ENCODE results near the gene AUTS2.

AUTS2 gene

DNA sequence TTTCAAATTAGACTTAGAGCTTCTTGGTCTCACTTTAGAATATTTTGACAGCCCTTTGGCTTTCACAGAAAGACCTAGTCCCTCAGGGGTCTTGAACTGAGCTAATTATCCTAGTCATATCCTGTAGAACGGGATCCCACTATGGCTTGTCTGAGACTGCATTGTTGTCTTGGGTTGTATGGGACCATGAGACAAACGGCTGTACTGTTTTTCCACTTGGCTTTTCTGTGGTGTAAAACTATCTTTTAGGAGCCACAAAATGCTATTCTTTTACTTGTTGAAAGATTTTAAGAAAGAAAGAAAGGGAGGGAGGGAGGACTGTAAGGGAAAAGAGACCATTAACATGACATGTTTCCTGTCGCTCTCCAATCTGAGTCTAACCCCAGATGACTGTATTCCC, 432.5 kb downstream of the AUTS2 start:
- no peaks in the 10 kb centered on the region for H3K36me3 ChIP-seq (ENCODE audit: control insufficient read depth in 2 of 2, insufficient read depth in 1 of 2, low read length in 2 of 2)
- POLR2A ChIA-PET: no interaction called here
- no peak overlapping the region for H3K4me3 ChIP-seq (ENCODE audit: low read depth, low read length)
- H3K4me1 ChIP-seq (ENCODE audit: control insufficient read depth, insufficient read depth, low read length): peaks cover 21% of the 10 kb centered on the region
- CTCF ChIA-PET: no interaction called here
- TF ChIP-seq, protein P1, sequence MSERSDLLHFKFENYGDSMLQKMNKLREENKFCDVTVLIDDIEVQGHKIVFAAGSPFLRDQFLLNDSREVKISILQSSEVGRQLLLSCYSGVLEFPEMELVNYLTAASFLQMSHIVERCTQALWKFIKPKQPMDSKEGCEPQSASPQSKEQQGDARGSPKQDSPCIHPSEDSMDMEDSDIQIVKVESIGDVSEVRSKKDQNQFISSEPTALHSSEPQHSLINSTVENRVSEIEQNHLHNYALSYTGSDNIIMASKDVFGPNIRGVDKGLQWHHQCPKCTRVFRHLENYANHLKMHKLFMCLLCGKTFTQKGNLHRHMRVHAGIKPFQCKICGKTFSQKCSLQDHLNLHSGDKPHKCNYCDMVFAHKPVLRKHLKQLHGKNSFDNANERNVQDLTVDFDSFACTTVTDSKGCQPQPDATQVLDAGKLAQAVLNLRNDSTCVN (tag by site-specific recombination; optimal IDR thresholded peaks at IDR 0.05): no peak
- no peak for TF ChIP-seq RBAK (tag by site-specific recombination; IDR thresholded peaks at IDR 0.05)
- TF ChIP-seq, protein P2, sequence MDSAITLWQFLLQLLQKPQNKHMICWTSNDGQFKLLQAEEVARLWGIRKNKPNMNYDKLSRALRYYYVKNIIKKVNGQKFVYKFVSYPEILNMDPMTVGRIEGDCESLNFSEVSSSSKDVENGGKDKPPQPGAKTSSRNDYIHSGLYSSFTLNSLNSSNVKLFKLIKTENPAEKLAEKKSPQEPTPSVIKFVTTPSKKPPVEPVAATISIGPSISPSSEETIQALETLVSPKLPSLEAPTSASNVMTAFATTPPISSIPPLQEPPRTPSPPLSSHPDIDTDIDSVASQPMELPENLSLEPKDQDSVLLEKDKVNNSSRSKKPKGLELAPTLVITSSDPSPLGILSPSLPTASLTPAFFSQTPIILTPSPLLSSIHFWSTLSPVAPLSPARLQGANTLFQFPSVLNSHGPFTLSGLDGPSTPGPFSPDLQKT (IDR thresholded peaks at IDR 0.05; ENCODE audit: borderline replicate concordance, low read depth, low read length): no peak
- no peak for TF ChIP-seq ZNF114 (tag by site-specific recombination; IDR thresholded peaks at IDR 0.05)
- no peak for TF ChIP-seq TCF7L2 (IDR thresholded peaks at IDR 0.05; ENCODE audit: borderline replicate concordance, low read depth, low read length)
- TF ChIP-seq ZNF155 (tag by site-specific recombination; IDR thresholded peaks at IDR 0.05): no peak
- no peak overlapping the region for H3K27ac ChIP-seq (ENCODE audit: extremely low read depth, low read depth, low read length)
- no peaks in the 10 kb centered on the region for H3K9me3 ChIP-seq (ENCODE audit: control insufficient read depth, insufficient read depth, low read depth, low read length)

DNA sequence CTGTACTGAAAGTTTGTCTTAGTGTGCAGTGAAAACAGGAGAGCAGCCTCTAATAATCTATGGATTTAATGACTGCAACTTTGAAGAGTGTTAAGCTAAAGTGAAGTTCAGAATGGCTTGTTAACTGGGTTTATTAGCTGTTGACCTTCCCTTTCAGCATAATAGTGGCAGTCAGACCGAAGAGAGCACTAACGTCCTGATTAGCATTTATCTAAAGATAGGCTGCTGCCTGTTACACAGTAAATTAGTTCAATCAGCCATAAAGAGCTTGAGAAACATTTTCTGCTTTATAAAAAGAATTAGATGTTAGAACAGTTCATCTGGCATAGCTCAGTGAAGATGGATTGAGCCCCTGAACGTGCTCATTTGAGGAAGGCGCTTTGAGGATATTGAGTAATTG, 433.0 kb downstream of the AUTS2 start:
- ChIA-PET CTCF (no interaction called here), POLR2A (no interaction called here)
- no peaks in the 10 kb centered on the region for H3K9me3 ChIP-seq (ENCODE audit: control insufficient read depth, insufficient read depth, low read depth, low read length)
- H3K4me3 ChIP-seq (ENCODE audit: low read depth, low read length): no peak overlapping the region
- H3K4me1 ChIP-seq (ENCODE audit: control insufficient read depth, insufficient read depth, low read length): peaks cover 16% of the 10 kb centered on the region
- H3K27ac ChIP-seq (ENCODE audit: extremely low read depth, low read depth, low read length): no peak overlapping the region
- TF ChIP-seq ZNF544 (tag by site-specific recombination; IDR thresholded peaks at IDR 0.05) (no peak), KLF8 (tag by site-specific recombination; IDR thresholded peaks at IDR 0.05) (no peak), ZNF48 (tag by site-specific recombination; IDR thresholded peaks at IDR 0.05) (no peak), ZNF521 (tag by site-specific recombination; IDR thresholded peaks at IDR 0.05) (no peak), SCRT2 (tag by site-specific recombination; IDR thresholded peaks at IDR 0.05) (no peak), RBAK (tag by site-specific recombination; IDR thresholded peaks at IDR 0.05) (no peak), ZNF621 (tag by site-specific recombination; IDR thresholded peaks at IDR 0.05) (no peak), ZNF843 (tag by site-specific recombination; IDR thresholded peaks at IDR 0.05) (no peak), OVOL3 (tag by site-specific recombination; IDR thresholded peaks at IDR 0.05) (no peak)
- TF ChIP-seq, protein P3, sequence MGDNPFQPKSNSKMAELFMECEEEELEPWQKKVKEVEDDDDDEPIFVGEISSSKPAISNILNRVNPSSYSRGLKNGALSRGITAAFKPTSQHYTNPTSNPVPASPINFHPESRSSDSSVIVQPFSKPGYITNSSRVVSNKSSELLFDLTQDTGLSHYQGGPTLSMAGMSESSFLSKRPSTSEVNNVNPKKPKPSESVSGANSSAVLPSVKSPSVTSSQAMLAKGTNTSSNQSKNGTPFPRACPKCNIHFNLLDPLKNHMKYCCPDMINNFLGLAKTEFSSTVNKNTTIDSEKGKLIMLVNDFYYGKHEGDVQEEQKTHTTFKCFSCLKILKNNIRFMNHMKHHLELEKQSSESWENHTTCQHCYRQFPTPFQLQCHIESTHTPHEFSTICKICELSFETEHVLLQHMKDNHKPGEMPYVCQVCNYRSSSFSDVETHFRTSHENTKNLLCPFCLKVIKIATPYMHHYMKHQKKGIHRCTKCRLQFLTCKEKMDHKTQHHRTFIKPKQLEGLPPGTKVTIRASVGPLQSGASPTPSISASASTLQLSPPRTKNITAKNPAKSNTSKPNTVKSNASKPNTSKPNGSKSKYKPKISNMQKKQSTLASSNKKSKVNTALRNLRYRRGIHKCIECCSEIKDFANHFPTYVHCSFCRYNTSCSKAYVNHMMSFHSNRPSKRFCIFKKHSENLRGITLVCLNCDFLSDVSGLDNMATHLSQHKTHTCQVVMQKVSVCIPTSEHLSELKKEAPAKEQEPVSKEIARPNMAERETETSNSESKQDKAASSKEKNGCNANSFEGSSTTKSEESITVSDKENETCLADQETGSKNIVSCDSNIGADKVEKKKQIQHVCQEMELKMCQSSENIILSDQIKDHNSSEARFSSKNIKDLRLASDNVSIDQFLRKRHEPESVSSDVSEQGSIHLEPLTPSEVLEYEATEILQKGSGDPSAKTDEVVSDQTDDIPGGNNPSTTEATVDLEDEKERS (tag by site-specific recombination; IDR thresholded peaks at IDR 0.05): no peak
- TF ChIP-seq, protein P4, sequence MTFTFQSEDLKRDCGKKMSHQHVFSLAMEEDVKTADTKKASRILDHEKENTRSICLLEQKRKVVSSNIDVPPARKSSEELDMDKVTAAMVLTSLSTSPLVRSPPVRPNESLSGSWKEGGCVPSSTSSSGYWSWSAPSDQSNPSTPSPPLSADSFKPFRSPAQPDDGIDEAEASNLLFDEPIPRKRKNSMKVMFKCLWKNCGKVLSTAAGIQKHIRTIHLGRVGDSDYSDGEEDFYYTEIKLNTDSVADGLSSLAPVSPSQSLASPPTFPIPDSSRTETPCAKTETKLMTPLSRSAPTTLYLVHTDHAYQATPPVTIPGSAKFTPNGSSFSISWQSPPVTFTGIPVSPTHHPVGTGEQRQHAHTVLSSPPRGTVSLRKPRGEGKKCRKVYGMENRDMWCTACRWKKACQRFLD (tag by site-specific recombination; IDR thresholded peaks at IDR 0.05): no peak
- H3K36me3 ChIP-seq (ENCODE audit: control insufficient read depth in 2 of 2, insufficient read depth in 1 of 2, low read length in 2 of 2): no peaks in the 10 kb centered on the region

DNA sequence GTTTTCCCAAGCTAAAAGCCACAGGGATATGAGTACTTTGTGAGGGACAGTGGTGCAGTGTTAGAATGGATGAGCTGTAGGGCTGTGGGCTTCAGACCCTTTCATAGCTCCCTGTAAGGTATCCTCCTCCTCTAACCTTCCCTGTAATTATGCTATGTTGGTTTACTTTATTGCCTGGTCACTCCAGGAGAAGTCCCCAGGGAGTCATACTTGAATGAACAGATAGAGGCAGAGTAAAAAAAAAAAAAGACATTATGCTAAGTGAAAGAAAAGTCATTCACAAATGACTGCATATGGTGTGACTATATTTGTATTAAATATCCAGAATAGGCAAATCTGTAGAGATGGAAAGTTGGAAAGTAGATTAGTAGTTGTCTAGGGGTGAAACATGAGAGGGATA, 434.4 kb downstream of the AUTS2 start:
- Histone ChIP-seq H3K36me3 (ENCODE audit: control insufficient read depth in 2 of 2, insufficient read depth in 1 of 2, low read length in 2 of 2) (no peaks in the 10 kb centered on the region), H3K27ac (ENCODE audit: extremely low read depth, low read depth, low read length) (no peak overlapping the region; the same call in 1 of the 2 replicates), H3K9me3 (ENCODE audit: control insufficient read depth, insufficient read depth, low read depth, low read length) (no peaks in the 10 kb centered on the region), H3K4me3 (ENCODE audit: low read depth, low read length) (no peak overlapping the region), H3K4me1 (ENCODE audit: control insufficient read depth, insufficient read depth, low read length) (peaks cover 15% of the 10 kb centered on the region)
- CTCF ChIA-PET: no interaction called here
- POLR2A ChIA-PET: no interaction called here
- TF ChIP-seq ZNF629 (tag by site-specific recombination; IDR thresholded peaks at IDR 0.05): no peak
- no peak for TF ChIP-seq MEIS1 (CRISPR knock-in tag; IDR thresholded peaks at IDR 0.05; ENCODE audit: borderline replicate concordance)
- TF ChIP-seq, protein P5, sequence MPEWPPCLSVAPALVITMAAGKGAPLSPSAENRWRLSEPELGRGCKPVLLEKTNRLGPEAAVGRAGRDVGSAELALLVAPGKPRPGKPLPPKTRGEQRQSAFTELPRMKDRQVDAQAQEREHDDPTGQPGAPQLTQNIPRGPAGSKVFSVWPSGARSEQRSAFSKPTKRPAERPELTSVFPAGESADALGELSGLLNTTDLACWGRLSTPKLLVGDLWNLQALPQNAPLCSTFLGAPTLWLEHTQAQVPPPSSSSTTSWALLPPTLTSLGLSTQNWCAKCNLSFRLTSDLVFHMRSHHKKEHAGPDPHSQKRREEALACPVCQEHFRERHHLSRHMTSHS (tag by site-specific recombination; IDR thresholded peaks at IDR 0.05): no peak
- TF ChIP-seq ZBTB17 (tag by site-specific recombination; IDR thresholded peaks at IDR 0.05): peak; percentile 30; the same call in 1 of the 2 replicates
- TF ChIP-seq ZIC2 (tag by site-specific recombination; IDR thresholded peaks at IDR 0.05): peak; percentile 48
- TF ChIP-seq, protein P6, sequence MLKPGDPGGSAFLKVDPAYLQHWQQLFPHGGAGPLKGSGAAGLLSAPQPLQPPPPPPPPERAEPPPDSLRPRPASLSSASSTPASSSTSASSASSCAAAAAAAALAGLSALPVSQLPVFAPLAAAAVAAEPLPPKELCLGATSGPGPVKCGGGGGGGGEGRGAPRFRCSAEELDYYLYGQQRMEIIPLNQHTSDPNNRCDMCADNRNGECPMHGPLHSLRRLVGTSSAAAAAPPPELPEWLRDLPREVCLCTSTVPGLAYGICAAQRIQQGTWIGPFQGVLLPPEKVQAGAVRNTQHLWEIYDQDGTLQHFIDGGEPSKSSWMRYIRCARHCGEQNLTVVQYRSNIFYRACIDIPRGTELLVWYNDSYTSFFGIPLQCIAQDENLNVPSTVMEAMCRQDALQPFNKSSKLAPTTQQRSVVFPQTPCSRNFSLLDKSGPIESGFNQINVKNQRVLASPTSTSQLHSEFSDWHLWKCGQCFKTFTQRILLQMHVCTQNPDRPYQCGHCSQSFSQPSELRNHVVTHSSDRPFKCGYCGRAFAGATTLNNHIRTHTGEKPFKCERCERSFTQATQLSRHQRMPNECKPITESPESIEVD (tag by site-specific recombination; IDR thresholded peaks at IDR 0.05): peak; percentile 63; the same call in 1 of the 2 replicates
- peak; percentile 51; the same call in 1 of the 2 replicates for TF ChIP-seq ZNF423 (tag by site-specific recombination; IDR thresholded peaks at IDR 0.05)
- peak; percentile 59 for TF ChIP-seq WT1 (tag by site-specific recombination; IDR thresholded peaks at IDR 0.05)
